OCI-LY3 (cell line): ENCODE data around the gene BRF1.

ENCODE experiments used
- CTCF ChIP-seq: fragments of 200-600, 300-600 bp; sonication (generic); IDR thresholded peaks from 2 replicates; pipeline ENCODE4 v1.5.1; 2014; ENCODE audit warnings: antibody characterized with exemption, low read length, low read depth
- EZH2phosphoT487 ChIP-seq: fragments of 200-600 bp; shearing (Covaris generic); IDR thresholded peaks from 2 replicates; pipeline ENCODE4 v1.6.1; 2018; ENCODE audit warnings: antibody characterized with exemption, mixed run types, low read depth

GRCh38 chr14:105210266-105211025 is 90.4 kb downstream of the BRF1 start:
- TF ChIP-seq CTCF (no peak), EZH2phosphoT487 (no peak)
